GM23248 (cell line): ENCODE results near the gene CD52. TPM values are rescaled to one million over a fixed set of nuclear protein-coding genes. Genes with fewer than 3 reads are reported as not detected.

Experiments
- DNase-seq: peaks from one replicate; pipeline ENCODE4 v3.0.0-alpha.2; 2015
- H2AFZ ChIP-seq: fragments of 200-600 bp; sonication (generic); 2 replicates; pipeline ENCODE4 v1.6.1; 2016; ENCODE audit warnings: antibody characterized with exemption
- H3F3A ChIP-seq: fragments of 200-600 bp; sonication (generic); 2 replicates; pipeline ENCODE4 v1.6.1; 2016; ENCODE audit warnings: mild to moderate bottlenecking, antibody characterized with exemption, mixed run types; ENCODE audit not compliant: insufficient read depth
- H3K27ac ChIP-seq: fragments of 200-600 bp; sonication (generic); 2 replicates; pipeline ENCODE4 v1.5.1; 2016; ENCODE audit warnings: mild to moderate bottlenecking
- H3K27me3 ChIP-seq: fragments of 200-600 bp; sonication (generic); replicated peaks from 2 replicates; pipeline ENCODE4 v1.6.1; 2016; ENCODE audit warnings: mild to moderate bottlenecking; ENCODE audit not compliant: insufficient read depth
- H3K36me3 ChIP-seq: fragments of 200-600 bp; sonication (generic); 2 replicates; pipeline ENCODE4 v1.6.1; 2016; ENCODE audit warnings: low read depth, mild to moderate bottlenecking
- H3K4me1 ChIP-seq: fragments of 200-600 bp; sonication (generic); 2 replicates; pipeline ENCODE4 v1.6.1; 2016; ENCODE audit warnings: mild to moderate bottlenecking; ENCODE audit not compliant: insufficient read depth
- H3K4me2 ChIP-seq: fragments of 200-600 bp; sonication (generic); one replicate; pipeline ENCODE4 v1.6.1; 2016; ENCODE audit warnings: mild to moderate bottlenecking; ENCODE audit not compliant: unreplicated experiment
- H3K4me3 ChIP-seq: fragments of 200-600 bp; sonication (generic); 2 replicates; pipeline ENCODE4 v1.5.1; 2016; ENCODE audit warnings: mild to moderate bottlenecking
- H3K79me2 ChIP-seq: fragments of 200-600 bp; sonication (generic); 2 replicates; pipeline ENCODE4 v1.6.1; 2016; ENCODE audit warnings: mild to moderate bottlenecking; ENCODE audit not compliant: insufficient read depth
- H3K9ac ChIP-seq: fragments of 200-600 bp; sonication (generic); 2 replicates; pipeline ENCODE4 v1.6.1; 2016; ENCODE audit warnings: mild to moderate bottlenecking
- H3K9me2 ChIP-seq: fragments of 200-600 bp; sonication (generic); 2 replicates; pipeline ENCODE4 v1.6.1; 2016; ENCODE audit warnings: mixed run types, mild to moderate bottlenecking, moderate library complexity; ENCODE audit not compliant: insufficient read depth
- H3K9me3 ChIP-seq: fragments of 200-600 bp; sonication (generic); one replicate; pipeline ENCODE4 v1.6.1; 2017; ENCODE audit warnings: low read depth
- H4K20me1 ChIP-seq: fragments of 200-600 bp; sonication (generic); 2 replicates; pipeline ENCODE4 v1.6.0; 2016; ENCODE audit not compliant: insufficient read depth
- EZH2 ChIP-seq: fragments of 200-600 bp; sonication (generic); IDR thresholded peaks from 2 replicates; pipeline ENCODE4 v1.6.1; 2018; ENCODE audit warnings: antibody characterized with exemption, mild to moderate bottlenecking; ENCODE audit not compliant: insufficient read depth, poor library complexity, severe bottlenecking
- EZH2phosphoT487 ChIP-seq: fragments of 200-600 bp; sonication (generic); IDR thresholded peaks from 2 replicates; pipeline ENCODE4 v1.6.1; 2018; ENCODE audit warnings: antibody characterized with exemption, moderate library complexity, mild to moderate bottlenecking, low read depth; ENCODE audit not compliant: insufficient read depth
- WGBS, 2 experiments: methylation state at CpG; one replicate each; pipeline ENCODE4 v1.1.6; 2015 to 2017; ENCODE audit warnings: low lambda C conversion rate in 2 of 2, low coverage in 1 of 2; ENCODE audit errors: missing lambda C conversion rate in 2 of 2; 5-methylcytosine and 5-hydroxymethylcytosine counted together
- in situ Hi-C: fragments of 300-500 bp; cut with MboI; formaldehyde crosslinking; loops from 2 replicates; pipeline ENCODE4 v1.15.0; 2020
- polyA plus RNA-seq: library from polyadenylated mRNA; unstranded; fragments of >200 nt; fragmentation: Nextera tagmentation; extraction: Ambion mirVana; gene quantifications from 2 replicates; pipeline ENCODE4 v1.2.1, GENCODE V29; 2016
- total RNA-seq: library from RNA; depleted of rRNA; stranded (reverse); fragments of >200 nt; shearing (Covaris generic); gene quantifications from 2 replicates; pipeline ENCODE4 v1.2.3, GENCODE V29; 2014

Gene CD52
- total and polyA plus RNA-seq, 2 experiments from 2014 or later: not detected

DNA sequence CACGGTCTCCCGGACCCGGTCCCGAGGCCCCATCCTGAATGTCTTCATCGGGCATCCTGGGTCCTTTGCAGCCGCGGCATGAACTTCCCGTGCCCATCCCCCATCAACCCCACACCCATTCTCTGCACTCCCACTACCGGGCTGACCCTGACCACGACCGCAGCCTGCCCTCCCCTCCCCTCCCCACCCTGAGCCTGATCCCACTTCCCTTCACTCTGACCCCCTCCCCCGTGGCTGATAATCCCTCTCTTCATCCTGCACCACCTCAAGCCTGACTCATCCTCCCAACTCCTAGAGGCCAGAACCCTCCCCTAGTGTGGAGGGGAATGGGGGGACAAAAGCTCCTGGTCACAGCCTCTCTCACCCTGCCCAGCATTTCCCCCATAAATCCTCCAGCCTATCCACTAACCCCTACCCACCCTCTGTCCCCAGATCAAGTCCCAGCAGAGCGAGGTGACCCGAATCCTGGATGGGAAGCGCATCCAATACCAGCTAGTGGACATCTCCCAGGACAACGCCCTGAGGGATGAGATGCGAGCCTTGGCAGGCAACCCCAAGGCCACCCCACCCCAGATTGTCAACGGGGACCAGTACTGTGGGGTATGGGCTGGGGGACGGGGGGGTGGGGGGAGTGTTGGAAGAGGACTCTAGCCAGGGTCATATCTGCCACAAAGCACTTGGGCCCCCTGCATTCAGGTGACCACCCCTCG lies 37.3 kb upstream of the CD52 start:
- WGBS, 2 experiments: 5 to 16% methylated on average over 8 to 19 of the region's 20 CpGs
- Histone ChIP-seq H2AFZ (no peak overlapping the region), H3K9me2 (no peaks in the 10 kb centered on the region), H3K36me3 (0 out of 2 replicates have a peak, but pooled peaks cover 8% of the 10 kb centered on the region), H3K9ac (peak overlapping the region; percentile 87), H3K9me3 (no peaks in the 10 kb centered on the region), H3K4me2 (peak overlapping the region; percentile 90), H3K4me1 (peaks cover 76% of the 10 kb centered on the region), H3K27me3 (no peaks in the 10 kb centered on the region), H3F3A (peaks cover 69% of the 10 kb centered on the region), H4K20me1 (peaks cover 3% of the 10 kb centered on the region; the same call in 1 of the 2 replicates), H3K4me3 (peak overlapping the region; percentile 85), H3K27ac (peak overlapping the region; percentile 95), H3K79me2 (peaks cover 34% of the 10 kb centered on the region)
- peak; percentile 80 for DNase-seq
- TF ChIP-seq EZH2phosphoT487 (no peak), EZH2 (no peak)
- in situ Hi-C loops: no loop called here

DNA sequence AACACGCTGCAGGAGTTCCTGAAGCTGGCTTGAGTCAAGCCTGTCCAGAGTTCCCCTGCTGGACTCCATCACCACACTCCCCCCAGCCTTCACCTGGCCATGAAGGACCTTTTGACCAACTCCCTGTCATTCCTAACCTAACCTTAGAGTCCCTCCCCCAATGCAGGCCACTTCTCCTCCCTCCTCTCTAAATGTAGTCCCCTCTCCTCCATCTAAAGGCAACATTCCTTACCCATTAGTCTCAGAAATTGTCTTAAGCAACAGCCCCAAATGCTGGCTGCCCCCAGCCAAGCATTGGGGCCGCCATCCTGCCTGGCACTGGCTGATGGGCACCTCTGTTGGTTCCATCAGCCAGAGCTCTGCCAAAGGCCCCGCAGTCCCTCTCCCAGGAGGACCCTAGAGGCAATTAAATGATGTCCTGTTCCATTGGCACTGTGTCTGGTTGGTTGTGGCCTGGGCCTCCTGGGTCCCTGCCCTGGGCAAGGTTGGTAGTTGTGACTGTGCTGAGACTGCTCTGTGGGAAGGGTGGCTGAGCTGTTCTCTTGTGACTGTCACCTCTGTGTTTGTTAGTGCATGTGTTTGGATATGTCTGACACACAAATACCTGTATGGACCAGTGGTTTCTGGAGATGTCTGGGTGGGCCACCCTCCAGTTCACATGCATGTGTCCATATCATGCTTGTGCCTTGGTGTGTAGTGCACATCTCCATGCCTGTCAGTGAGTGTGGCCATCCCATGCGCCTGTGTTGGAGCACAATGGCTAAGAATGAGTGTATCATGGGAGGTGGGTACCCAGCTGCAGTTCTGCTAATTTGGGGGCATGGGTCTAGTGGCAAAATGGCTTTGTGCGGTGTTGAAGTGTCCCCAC lies 36.4 kb upstream of the CD52 start:
- Histone ChIP-seq H3K27ac (peak overlapping the region; percentile 95), H3K9me2 (no peaks in the 10 kb centered on the region), H3K4me3 (peak overlapping the region; percentile 85), H3K4me1 (peaks cover 70% of the 10 kb centered on the region), H2AFZ (no peak overlapping the region), H3F3A (peaks cover 70% of the 10 kb centered on the region), H3K9me3 (no peaks in the 10 kb centered on the region), H3K79me2 (peaks cover 34% of the 10 kb centered on the region), H3K4me2 (peak overlapping the region; percentile 90), H3K9ac (peak overlapping the region; percentile 87), H3K27me3 (no peaks in the 10 kb centered on the region), H4K20me1 (peaks cover 3% of the 10 kb centered on the region; the same call in 1 of the 2 replicates), H3K36me3 (0 out of 2 replicates have a peak, but pooled peaks cover 8% of the 10 kb centered on the region)
- 76 to 81% methylated on average over 5 of the region's 5 CpGs for WGBS, 2 experiments
- TF ChIP-seq EZH2 (no peak), EZH2phosphoT487 (no peak)
- in situ Hi-C loops: no loop called here
- peak; percentile 61 for DNase-seq

DNA sequence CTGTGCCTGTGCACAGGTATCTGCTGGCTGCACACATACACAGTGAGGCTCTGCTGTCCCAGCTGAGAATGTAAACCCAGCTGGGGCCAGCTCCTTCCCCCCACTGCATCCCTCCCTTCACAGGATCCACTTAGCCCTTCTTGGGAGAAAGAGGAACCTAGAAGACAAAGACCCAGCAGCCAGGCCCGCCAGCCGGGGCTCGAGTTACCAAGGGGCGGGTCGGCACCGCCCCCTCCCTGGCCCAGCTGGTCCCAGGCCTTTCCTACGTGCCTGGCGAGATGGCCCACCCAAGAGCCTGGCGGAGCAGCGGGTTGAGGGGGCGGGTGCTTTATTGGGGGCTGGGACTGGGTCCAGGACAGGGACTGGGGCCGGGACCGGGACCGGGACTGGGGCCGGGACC lies 35.8 kb upstream of the CD52 start:
- peaks cover 3% of the 10 kb centered on the region; the same call in 1 of the 2 replicates for H4K20me1 ChIP-seq
- H3K9me3 ChIP-seq: no peaks in the 10 kb centered on the region
- no peaks in the 10 kb centered on the region for H3K27me3 ChIP-seq
- DNase-seq: peak; percentile 38
- in situ Hi-C loops: no loop called here
- peaks cover 70% of the 10 kb centered on the region for H3F3A ChIP-seq
- 9 to 16% methylated on average over 11 to 13 of the region's 15 CpGs for WGBS, 2 experiments
- 0 out of 2 replicates have a peak, but pooled peaks cover 8% of the 10 kb centered on the region for H3K36me3 ChIP-seq
- H2AFZ ChIP-seq: no peak overlapping the region
- peak overlapping the region; percentile 85 for H3K4me3 ChIP-seq
- peaks cover 63% of the 10 kb centered on the region for H3K4me1 ChIP-seq
- no peaks in the 10 kb centered on the region for H3K9me2 ChIP-seq
- TF ChIP-seq EZH2 (no peak), EZH2phosphoT487 (no peak)
- H3K4me2 ChIP-seq: peak overlapping the region; percentile 90
- H3K9ac ChIP-seq: peak overlapping the region; percentile 87
- H3K27ac ChIP-seq: peak overlapping the region; percentile 95
- H3K79me2 ChIP-seq: peaks cover 34% of the 10 kb centered on the region

DNA sequence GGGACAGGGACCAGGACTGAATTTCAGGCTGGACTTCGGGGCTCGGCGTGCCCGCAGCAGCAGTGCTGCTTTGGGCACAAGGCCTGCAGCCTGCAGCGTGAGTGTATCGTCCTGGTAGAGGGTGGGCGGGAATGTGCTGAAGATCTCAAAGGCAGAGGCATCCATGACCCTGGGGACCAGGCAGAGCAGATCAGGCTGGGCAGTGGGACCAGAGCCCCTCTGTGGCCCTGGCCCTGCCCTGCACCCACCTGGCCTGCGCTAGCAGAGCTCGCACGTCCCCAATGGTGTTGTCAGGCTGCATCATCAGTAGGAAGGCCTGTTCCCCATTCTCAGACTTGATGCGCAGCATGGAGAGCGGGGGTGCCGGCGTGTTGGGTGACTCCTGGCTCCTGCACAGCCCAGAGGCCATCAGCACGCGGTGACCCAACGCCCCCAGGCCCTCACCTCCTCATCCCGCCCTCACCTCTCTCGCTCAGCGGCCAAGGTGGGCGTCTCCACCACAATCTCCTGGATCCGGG lies 35.3 kb upstream of the CD52 start:
- Histone ChIP-seq H3K4me2 (peak overlapping the region; percentile 90), H3F3A (peaks cover 69% of the 10 kb centered on the region), H3K9me3 (no peaks in the 10 kb centered on the region), H3K4me1 (peaks cover 58% of the 10 kb centered on the region), H3K4me3 (peak overlapping the region; percentile 85), H3K27ac (peak overlapping the region; percentile 95), H2AFZ (no peak overlapping the region), H3K9me2 (no peaks in the 10 kb centered on the region), H3K36me3 (0 out of 2 replicates have a peak, but pooled peaks cover 8% of the 10 kb centered on the region), H3K9ac (peak overlapping the region; percentile 87), H4K20me1 (peaks cover 3% of the 10 kb centered on the region; the same call in 1 of the 2 replicates), H3K27me3 (no peaks in the 10 kb centered on the region), H3K79me2 (peaks cover 34% of the 10 kb centered on the region)
- no peak for TF ChIP-seq EZH2
- no peak for TF ChIP-seq EZH2phosphoT487
- peak; percentile 54 for DNase-seq
- WGBS, 2 experiments: 71 to 74% methylated on average over 17 to 19 of the region's 22 CpGs
- in situ Hi-C loops: no loop called here
